Type B pancreatic cell (in vitro differentiated cells): ENCODE results near the gene MTR. TPM values are rescaled to one million over a fixed set of nuclear protein-coding genes. Genes with fewer than 3 reads are reported as not detected.

ENCODE experiments used
- DNase-seq: peaks from one replicate; pipeline ENCODE4 v3.0.0; 2021; ENCODE audit warnings: mixed read lengths; ENCODE audit not compliant: unreplicated experiment; ENCODE audit errors: extremely low spot score
- H3K27ac Mint-ChIP-seq: 2 replicates; pipeline ENCODE4 v1.8.0; 2021; ENCODE audit warnings: mild to moderate bottlenecking, mixed read lengths
- H3K27me3 Mint-ChIP-seq: 2 replicates; pipeline ENCODE4 v1.8.0; 2021; ENCODE audit warnings: mixed read lengths
- H3K36me3 Mint-ChIP-seq: 2 replicates; pipeline ENCODE4 v1.8.0; 2021; ENCODE audit warnings: mixed read lengths
- H3K4me1 Mint-ChIP-seq: one replicate; pipeline ENCODE4 v1.8.0; 2021; ENCODE audit warnings: mixed read lengths; ENCODE audit not compliant: unreplicated experiment
- H3K4me3 Mint-ChIP-seq: 2 replicates; pipeline ENCODE4 v1.8.0; 2021; ENCODE audit warnings: mild to moderate bottlenecking, mixed read lengths
- H3K9me3 Mint-ChIP-seq: 2 replicates; pipeline ENCODE4 v1.8.0; 2021; ENCODE audit warnings: mixed read lengths
- CTCF ChIP-seq: fragments of 200-600 bp; sonication (generic); conservative IDR thresholded peaks from 2 replicates; pipeline ENCODE4 v1.5.0; 2021; ENCODE audit warnings: antibody characterized with exemption, mild to moderate bottlenecking
- total RNA-seq: library from RNA; stranded (reverse); gene quantifications from 2 replicates; pipeline ENCODE4 v1.2.1, GENCODE V29; 2021; ENCODE audit warnings: low replicate concordance

Gene MTR
- total RNA-seq, 1 donor from 2014 or later, result 44.1 TPM

GRCh38 chr1:236806634-236807033 lies 11.5 kb downstream of the MTR start:
- Mint-ChIP-seq H3K36me3 (peaks cover 35% of the 10 kb centered on the region), H3K4me1 (peaks cover 8% of the 10 kb centered on the region), H3K27me3 (no peaks in the 10 kb centered on the region), H3K4me3 (no peak overlapping the region), H3K9me3 (no peaks in the 10 kb centered on the region), H3K27ac (no peak overlapping the region)
- no peak for TF ChIP-seq CTCF
- DNase-seq, result no peak

- Mint-ChIP-seq H3K36me3 (peaks cover 35% of the 10 kb centered on the region), H3K4me3 (no peak overlapping the region), H3K27ac (no peak overlapping the region), H3K4me1 (no peaks in the 10 kb centered on the region), H3K27me3 (no peaks in the 10 kb centered on the region), H3K9me3 (no peaks in the 10 kb centered on the region)
- DNase-seq, result no peak
- TF ChIP-seq CTCF, result no peak
Measured at GRCh38 chr1:236808005-236808404, 12.9 kb downstream of the MTR start.

- no peak overlapping the region for H3K4me3 Mint-ChIP-seq
- no peaks in the 10 kb centered on the region for H3K9me3 Mint-ChIP-seq
- no peaks in the 10 kb centered on the region for H3K4me1 Mint-ChIP-seq
- peaks cover 35% of the 10 kb centered on the region for H3K36me3 Mint-ChIP-seq
- no peak overlapping the region for H3K27ac Mint-ChIP-seq
- TF ChIP-seq CTCF, result no peak
- no peak for DNase-seq
- H3K27me3 Mint-ChIP-seq, result no peaks in the 10 kb centered on the region
Measured at GRCh38 chr1:236808564-236809130, 13.6 kb downstream of the MTR start.

DNA sequence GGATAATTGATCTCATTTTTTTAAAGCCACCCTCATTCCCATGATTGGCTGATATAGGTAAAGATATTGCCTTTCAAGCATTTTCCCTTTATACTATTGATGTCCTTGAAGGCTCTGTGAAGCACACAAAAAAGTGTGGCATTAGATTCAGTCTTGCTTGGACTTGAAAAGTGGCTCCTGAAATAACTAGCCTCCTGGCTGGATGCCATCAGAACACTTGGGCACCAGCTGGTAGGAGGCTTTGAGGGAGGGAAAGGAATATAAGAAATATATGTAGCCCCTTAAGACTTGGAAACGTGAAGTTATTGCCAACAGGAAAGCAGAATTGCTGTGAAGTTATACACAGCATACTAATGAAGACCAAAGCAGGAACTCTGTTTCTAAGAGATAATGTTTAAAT lies 14.1 kb downstream of the MTR start:
- H3K27me3 Mint-ChIP-seq, result no peaks in the 10 kb centered on the region
- no peak overlapping the region for H3K4me3 Mint-ChIP-seq
- H3K4me1 Mint-ChIP-seq, result no peaks in the 10 kb centered on the region
- no peak for TF ChIP-seq CTCF
- no peak overlapping the region for H3K27ac Mint-ChIP-seq
- H3K9me3 Mint-ChIP-seq, result no peaks in the 10 kb centered on the region
- DNase-seq, result no peak
- H3K36me3 Mint-ChIP-seq, result peaks cover 35% of the 10 kb centered on the region

DNA sequence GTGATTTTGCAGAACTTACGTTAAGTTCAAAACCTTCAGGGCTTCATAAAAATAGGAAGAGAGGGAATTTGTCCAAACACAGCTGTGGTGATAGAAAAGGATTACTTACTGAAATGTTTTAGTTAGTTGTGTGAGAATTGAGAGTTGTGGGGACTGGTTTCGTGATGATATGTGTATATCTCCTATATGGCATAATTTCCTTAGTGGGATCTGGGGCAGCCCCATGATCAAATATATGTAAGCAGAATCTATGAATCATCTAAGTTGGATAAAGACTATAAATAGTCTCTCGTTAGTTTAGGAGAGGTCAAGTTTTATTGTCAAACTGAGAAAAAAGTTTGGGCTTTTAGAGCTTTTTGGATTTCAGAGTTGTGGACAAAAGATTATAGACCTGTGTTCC lies 14.9 kb downstream of the MTR start:
- TF ChIP-seq CTCF, result no peak
- Mint-ChIP-seq H3K36me3 (peaks cover 30% of the 10 kb centered on the region), H3K27ac (no peak overlapping the region), H3K27me3 (no peaks in the 10 kb centered on the region), H3K4me3 (no peak overlapping the region), H3K4me1 (no peaks in the 10 kb centered on the region), H3K9me3 (no peaks in the 10 kb centered on the region)
- DNase-seq, result no peak
